ENCODE measurements around the gene ST6GALNAC3.

ST6GALNAC3 gene

DNA sequence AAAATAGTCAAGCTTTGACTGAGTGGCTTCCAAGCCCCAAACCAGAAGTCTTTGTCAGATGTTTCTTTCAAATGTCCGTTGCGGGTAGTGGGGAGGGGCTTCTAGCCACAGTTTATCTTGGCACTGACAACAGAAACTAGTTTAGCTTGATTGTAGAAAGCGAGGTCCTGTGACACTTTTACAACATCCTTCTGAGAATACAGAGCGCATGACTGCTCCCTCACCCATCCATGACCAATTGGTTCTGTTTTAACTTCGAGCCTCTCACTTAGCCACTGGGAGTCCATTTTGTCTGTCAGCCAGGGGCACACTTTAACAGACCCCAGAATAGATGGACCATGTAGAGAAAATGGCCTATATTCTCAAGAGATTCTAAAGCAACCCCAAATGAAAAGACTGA lies 593.5 kb downstream of the ST6GALNAC3 start:
- DNase-seq, result no peak

DNA sequence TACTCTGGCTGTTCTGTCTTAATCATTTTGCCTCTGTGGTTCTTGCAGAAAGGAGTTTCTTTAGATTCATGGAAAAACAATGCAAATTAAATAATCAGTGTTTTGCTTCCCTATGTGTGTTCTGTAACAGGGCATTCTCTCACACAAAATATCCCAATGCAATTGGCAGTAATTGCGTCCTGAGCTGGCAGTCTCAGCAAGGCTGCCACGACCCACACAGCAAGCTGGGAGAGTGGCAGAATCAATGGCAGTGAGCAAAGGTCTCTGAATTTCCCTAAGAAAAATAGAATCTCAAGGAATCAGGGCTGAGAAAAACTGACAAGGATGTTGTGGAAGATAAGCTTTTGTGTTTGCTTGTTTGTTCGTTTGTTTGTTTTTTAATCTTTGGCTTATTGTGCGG lies 594.6 kb downstream of the ST6GALNAC3 start:
- DNase-seq, result no peak

DNA sequence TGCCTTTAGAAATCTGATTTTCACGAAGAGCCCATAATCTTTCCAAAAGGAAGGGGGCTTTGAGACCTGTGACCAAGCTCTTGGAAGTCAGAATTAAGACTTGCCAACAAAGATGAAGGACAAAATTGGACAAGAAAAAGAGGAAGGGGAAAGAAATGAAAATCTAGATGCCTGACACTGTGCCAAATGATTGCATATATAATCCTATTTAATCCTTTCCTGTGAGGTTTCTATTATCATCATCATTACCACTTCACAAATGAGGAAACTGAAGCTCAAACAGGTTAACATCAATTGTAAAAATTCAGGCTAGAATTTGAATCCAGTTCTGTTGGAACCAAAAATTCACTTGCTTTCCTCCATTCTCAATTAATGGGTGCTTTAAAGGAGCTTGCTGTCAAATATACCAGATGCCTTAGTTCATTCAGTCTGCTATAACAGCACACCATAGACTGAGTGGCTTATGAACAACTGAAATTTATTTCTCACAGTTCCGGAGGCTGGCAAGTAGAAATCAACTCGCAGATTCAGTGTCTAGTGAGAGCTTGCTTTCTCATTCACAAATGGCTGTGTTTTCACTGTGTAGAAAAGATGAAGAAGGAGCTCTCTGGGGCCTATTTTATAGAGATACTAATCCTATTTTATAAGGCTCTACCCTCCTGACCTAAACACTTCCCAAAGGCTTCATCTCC lies 595.2 kb downstream of the ST6GALNAC3 start:
- no peak for DNase-seq

DNA sequence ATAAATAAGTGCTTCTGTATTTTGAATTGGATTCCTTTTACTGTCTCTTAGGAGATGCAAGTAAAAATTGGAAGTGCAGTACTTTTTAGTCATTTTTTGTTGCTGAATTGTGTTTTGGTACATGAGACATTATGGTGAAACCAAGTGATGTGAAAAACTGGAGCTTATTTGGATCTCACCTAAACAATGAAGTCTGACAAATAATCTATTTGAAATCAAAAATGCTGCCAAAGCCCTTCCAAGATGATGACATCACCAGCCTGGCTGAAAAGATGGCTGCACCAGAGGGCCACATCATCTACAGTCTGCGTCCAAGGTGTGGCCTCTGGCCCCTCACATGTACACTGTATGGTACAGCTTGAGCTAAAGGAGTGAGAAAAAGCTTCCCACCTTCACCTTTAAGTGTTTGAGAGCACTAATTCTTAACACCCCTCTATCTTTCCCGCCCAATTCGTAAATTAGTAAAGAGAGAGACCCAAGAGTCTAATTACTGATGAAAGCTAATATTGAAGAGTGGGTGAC lies 600.2 kb downstream of the ST6GALNAC3 start:
- DNase-seq, result no peak

DNA sequence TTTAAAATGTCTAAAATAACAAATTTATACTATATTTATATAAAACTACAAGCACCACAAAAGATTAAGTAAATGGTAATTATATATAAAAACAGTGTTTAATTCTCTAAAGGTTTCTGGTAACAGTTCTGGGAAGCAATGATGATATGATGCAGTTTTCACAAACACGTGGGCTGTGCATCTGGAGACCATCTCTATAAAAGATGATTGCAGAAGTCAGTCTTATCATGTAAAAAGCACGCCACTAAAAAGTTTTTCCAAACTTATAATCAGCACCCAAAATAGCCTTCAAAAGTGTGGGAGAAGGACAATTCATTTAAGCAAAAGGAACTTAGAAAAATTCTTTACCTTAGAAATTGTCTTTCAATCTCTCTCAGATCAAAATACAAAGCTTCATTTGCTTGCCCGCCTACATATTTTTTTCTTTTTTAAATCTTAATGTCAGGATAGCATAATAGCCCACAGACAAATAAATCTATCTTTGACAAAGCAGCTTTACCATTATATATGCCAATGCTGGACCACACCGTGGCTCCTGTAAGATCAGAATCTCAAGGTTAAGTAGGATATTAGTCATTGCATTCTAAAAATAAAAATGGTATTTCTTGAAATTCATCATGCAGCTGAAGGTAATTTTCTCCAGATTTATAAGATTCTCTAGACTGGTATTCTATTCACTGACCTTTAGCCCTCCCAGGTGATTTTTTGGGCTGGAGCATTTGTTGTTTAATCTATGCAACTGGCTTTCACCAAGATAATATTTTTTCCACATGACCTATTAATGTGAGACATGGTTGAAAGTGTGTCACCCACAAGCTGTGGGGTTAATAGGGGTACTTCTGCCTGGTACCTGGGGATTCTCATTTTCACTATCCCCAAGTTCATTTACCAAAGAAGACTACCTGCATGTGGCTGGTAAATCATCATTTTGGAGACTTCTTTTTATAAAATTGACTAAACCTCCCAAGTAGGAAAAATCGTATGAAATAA lies 603.2 kb downstream of the ST6GALNAC3 start:
- no peak for DNase-seq

DNA sequence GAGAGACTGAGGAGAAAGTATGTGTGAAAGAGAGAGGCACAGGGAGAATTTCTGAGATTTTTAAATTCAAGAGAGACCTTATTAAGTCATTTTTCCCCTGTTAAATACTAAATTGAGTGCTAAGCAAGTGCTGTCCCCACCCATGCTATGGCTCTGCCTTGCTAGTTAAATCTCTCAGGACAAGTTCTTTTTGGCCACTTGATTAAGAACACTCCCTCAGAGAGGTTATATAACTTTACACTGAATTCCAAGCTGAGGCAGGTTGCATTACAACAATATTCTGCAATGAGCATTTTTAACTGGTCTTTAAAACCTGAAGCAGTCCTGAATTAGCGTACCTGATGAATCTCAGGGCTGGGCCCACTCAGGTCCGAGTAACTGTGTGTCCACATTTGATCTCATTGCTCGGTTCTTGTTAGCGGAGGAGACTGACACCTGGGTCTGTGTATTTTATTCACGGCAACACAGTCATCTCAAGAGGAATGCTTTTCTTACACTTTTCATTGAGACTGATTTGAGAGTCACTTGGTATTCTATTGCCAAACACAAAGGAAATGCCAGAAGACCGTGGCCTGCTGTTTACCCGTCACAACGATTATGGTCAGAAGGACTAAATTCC lies 605.1 kb downstream of the ST6GALNAC3 start:
- DNase-seq, result no peak

DNA sequence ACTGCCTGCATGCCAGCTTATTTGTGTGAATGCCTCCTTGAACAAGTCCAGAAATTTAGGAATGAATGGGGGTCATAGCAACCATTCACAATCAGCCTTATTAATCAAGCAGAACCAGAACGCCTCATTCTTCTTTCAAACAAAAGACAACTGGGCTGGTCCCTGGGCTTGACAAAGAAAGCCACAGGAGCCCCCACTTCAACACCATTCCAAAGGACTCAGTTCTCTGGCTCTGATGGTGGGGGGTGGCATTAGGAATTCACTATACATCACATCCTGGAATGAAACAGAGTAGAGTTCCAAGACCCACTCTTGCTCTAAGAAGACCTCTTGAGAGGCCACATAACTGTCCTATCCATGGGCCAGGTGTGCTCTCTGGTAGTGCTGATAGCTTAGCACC lies 606.1 kb downstream of the ST6GALNAC3 start:
- DNase-seq, result no peak

DNA sequence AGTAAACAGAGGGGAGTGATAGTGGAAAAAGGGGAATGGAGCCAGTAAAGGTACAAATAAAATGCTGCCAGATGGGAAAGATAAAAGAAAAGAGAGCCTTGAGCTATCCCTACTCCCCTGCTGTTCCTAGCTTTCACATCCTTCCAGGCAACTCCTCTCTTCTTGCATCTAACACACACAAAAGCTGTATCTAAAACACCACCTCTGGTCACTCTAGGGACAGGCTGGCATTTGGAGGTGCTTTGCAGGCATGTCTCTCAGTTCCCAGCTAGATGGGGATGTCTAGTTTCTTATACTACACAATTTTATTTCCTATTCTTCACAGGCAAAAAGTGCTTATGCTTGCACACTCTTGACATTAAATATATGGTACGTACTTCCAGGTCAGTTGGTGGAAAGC lies 607.6 kb downstream of the ST6GALNAC3 start:
- no peak for DNase-seq

Measured in stimulated activated CD4-positive, alpha-beta T cell treated with anti-CD3 and anti-CD28 coated beads, Interleukin-2, amount 100 ng/mL, for 48 hours (primary cell).